ENCODE results near the gene WDR38.
"Not testable (repeated sequence)": the region's sequence is repeated elsewhere in the genome, so short reads cannot be mapped to it uniquely, and the experiment has no call there.

The WDR38 gene

DNA sequence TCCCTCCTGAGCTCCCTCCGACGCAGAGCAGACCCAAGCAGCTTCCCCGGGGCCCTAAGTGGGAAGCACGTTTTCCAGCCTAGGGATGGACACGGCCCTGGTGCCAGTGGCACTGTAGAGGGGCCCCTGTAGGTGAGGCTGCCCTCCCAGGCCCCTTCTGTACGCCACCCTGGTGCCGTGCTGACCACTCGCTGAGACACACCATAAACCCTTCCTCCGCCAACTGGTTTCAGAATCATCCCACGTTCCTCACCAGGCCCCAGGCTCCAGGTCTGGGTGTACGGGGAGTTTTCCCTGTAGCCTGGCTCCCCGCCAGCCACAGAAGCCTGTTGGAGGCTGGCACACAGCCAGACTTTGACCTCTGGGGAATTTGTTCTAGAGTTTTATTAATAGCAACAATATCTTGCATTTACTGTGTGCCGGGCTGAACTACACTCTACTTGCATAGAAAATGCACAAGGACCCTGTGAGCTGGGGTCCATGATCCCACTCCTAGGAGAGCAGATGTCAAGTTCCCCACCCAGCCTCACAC lies 18.2 kb upstream of the WDR38 start:
- no peak for DNase-seq

- DNase-seq: not testable (repeated sequence)
Measured at GRCh38 chr9:124838132-124838531, 15.1 kb upstream of the WDR38 start.

- not testable (repeated sequence) for DNase-seq
Measured at GRCh38 chr9:124838567-124839275, 14.5 kb upstream of the WDR38 start.

- DNase-seq: no peak
Measured at GRCh38 chr9:124839612-124840299, 13.5 kb upstream of the WDR38 start.

- no peak for DNase-seq
Measured at GRCh38 chr9:124840300-124840833, 12.9 kb upstream of the WDR38 start.

- no peak for DNase-seq
Measured at GRCh38 chr9:124841075-124841821, 12.0 kb upstream of the WDR38 start.

DNA sequence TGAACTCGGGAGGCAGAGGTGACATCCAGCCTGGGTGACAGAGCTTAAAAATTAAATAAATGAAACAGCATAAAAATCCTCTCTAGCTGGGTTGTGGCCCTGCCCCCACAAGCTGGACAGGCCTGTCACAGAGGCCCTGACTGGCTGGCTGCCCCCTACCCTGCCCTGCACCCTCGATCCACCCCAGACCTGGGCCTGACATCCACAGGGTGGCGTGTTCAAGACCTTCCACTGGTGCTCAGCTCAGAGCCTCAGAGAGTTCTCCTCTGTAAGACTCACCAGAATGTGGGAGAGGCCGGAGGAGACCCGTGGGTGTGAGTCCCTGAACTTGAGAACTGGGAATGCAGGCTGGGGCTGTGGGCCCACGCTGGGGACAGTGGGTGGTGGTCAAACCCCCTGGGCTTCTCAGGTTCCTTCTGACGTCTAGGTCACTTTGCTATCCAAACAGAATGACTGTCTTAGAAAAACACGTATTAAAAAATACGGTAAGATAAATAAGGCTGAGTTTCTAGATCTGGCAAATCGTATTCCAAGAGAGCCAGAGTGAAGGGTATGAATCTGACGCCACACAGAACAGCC lies 9.7 kb upstream of the WDR38 start:
- no peak for DNase-seq

DNA sequence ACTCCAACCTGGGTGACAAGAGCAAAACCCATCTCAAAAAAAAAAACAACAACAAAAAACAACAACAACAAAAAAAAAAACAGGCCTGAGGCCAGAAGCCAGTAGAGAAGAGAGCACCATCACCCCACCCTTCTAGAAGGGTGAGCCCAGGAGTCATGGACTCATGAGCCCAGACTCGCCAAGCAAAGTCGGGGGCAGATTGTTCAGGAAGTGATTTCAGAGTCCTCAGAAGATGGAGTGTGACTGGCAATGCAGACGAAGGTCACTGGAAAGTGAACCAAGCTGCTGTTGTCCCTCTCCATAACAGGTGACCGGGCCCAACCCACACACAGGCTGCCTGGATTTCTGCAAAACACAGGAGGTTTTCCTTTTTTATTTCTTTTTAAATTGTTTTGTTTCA lies 9.0 kb upstream of the WDR38 start:
- no peak for DNase-seq

DNA sequence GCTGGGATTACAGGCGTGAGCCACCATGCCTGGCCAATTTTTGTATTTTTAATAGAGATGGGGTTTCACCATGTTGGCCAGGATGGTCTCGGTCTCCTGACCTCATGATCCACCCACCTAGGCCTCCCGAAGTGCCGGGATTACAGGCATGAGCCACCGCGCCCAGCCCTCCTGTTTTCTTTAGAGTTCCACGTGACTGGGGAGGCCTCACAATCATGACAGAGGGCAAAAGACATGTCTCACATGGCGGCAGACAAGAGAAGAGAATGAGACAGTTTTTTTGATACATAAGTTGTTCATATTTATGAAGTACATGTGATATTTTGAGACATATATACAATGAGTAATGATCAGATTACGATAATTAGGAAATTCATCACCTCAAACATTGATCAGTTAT lies 6.8 kb upstream of the WDR38 start:
- not testable (repeated sequence) for DNase-seq

GRCh38 chr9:124846969-124847368 lies 6.3 kb upstream of the WDR38 start:
- no peak for DNase-seq

DNA sequence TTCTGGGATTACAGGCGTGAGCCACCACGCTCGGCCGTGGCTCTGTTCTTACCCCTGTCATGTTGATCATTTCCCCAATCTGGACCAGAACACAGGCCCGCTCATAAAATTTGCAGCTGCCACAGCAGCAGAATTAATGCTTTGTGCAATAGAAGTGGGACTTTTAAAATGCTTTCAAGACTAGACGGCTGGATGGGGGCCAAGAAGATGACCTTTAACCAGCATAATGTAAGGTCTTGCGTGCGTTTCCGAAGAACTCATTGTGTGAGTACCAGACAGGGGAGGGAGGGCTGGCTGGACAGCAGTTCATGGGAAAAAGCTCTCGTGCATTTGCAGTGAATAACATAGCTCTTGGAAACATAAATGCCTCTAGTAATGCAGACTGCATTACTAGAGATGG lies 3.5 kb upstream of the WDR38 start:
- no peak for DNase-seq

- DNase-seq: no peak
Measured at GRCh38 chr9:124852121-124852828, 985 bp upstream of the WDR38 start.

DNA sequence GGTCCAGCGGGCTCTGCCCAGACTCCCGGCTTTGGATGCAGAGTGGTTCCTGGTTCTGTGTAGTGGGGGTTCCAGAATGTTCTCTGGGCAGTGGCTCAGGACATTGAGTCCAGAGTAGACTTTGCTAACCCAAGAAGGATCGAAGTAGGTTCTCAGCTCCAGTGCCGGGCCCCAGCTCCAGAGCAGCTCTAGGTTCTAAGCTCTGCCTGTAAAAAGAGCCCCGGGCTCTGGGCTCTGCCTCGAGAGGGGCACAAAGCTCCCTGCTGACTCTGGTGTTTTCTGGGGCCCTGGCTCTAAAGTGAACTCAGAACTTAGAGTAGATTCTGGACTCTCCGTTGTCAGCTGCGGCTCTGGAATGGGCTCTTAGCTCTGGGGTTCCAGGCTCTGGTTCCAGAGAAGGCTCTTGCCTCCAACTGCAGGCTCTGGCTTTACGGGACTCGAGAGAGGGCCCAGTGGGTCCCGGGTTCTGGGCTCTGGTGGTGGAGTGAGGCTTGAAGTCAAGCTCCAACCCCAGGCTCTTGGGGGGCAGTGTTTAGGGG lies 414 bp downstream of the WDR38 start:
- no peak for DNase-seq

- no peak for DNase-seq
Measured at GRCh38 chr9:124854161-124854560, 901 bp downstream of the WDR38 start.

GRCh38 chr9:124854822-124855221 lies 1.6 kb downstream of the WDR38 start:
- no peak for DNase-seq

GRCh38 chr9:124855566-124855943 lies 2.3 kb downstream of the WDR38 start:
- DNase-seq: no peak

- no peak for DNase-seq
Measured at GRCh38 chr9:124855944-124856765, 2.9 kb downstream of the WDR38 start.

- no peak for DNase-seq
Measured at GRCh38 chr9:124857533-124858162, 4.4 kb downstream of the WDR38 start.

- no peak for DNase-seq
Measured at GRCh38 chr9:124858330-124859046, 5.2 kb downstream of the WDR38 start.
